Activated T-cell treated with anti-CD3 and anti-CD28 coated beads, Interleukin-2, amount 50 U/mL, for 72 hours (primary cell): ENCODE results near the gene PSMD8. TPM values are rescaled to one million over a fixed set of nuclear protein-coding genes. Genes with fewer than 3 reads are reported as not detected.

Experiments
- ATAC-seq, 2 donors: fragments of 150-1000 bp; cut with Tn5 transposase; replicated peaks in 1 of 2; 2 replicates each; pipeline ENCODE4 v1.10.0; 2021; ENCODE audit warnings: moderate library complexity in 2 of 2, mild to moderate bottlenecking in 1 of 2
- DNase-seq, 2 donors: peaks; one replicate each; pipeline ENCODE4 v3.0.0; 2021 to 2022; ENCODE audit warnings: mixed read lengths in 1 of 2
- H3K27ac Mint-ChIP-seq: one replicate; pipeline ENCODE4 v1.8.0; 2022; ENCODE audit warnings: mild to moderate bottlenecking, moderate library complexity, mixed read lengths
- H3K27me3 Mint-ChIP-seq: one replicate; pipeline ENCODE4 v1.8.0; 2022; ENCODE audit warnings: low read depth, mixed read lengths
- H3K36me3 Mint-ChIP-seq, 2 donors: one replicate each; pipeline ENCODE4 v1.8.0; 2022; ENCODE audit warnings: mixed read lengths in 2 of 2, mild to moderate bottlenecking in 1 of 2; ENCODE audit not compliant: insufficient read depth in 2 of 2
- H3K4me1 Mint-ChIP-seq: one replicate; pipeline ENCODE4 v1.8.0; 2022; ENCODE audit warnings: low read depth, mixed read lengths
- H3K4me3 Mint-ChIP-seq, 2 donors: one replicate each; pipeline ENCODE4 v1.8.0; 2022; ENCODE audit warnings: mild to moderate bottlenecking in 2 of 2, mixed read lengths in 2 of 2, moderate library complexity in 2 of 2
- H3K9me3 Mint-ChIP-seq, 2 donors: one replicate each; pipeline ENCODE4 v1.8.0; 2022; ENCODE audit warnings: mixed read lengths in 2 of 2
- total RNA-seq, 2 donors: library from RNA; stranded (reverse); gene quantifications; one replicate each; pipeline ENCODE4 v1.2.3, GENCODE V29; 2022

PSMD8 gene
- total RNA-seq, 2 donors from 2014 or later: 136 to 168 TPM

- H3K9me3 Mint-ChIP-seq: no peaks in the 10 kb centered on the region
- ATAC-seq: no peak
- H3K36me3 Mint-ChIP-seq: peaks cover 3 to 19% of the 10 kb centered on the region in 2 donors
- peaks cover 17% of the 10 kb centered on the region for H3K4me1 Mint-ChIP-seq
- no peak for DNase-seq
- no peak overlapping the region for H3K27ac Mint-ChIP-seq
- H3K27me3 Mint-ChIP-seq: peaks cover 12% of the 10 kb centered on the region
- no peak overlapping the region for H3K4me3 Mint-ChIP-seq
These were observed 11.5 kb downstream of the PSMD8 start for GRCh38 chr19:38385804-38386257.

GRCh38 chr19:38386300-38386970 lies 12.1 kb downstream of the PSMD8 start:
- H3K9me3 Mint-ChIP-seq: no peaks in the 10 kb centered on the region
- DNase-seq (no peak), ATAC-seq (no peak)
- peak overlapping the region in 1 of 2 donors; percentile 10 for H3K4me3 Mint-ChIP-seq
- H3K27ac Mint-ChIP-seq: no peak overlapping the region
- peaks cover 17% of the 10 kb centered on the region for H3K4me1 Mint-ChIP-seq
- peaks cover 18% of the 10 kb centered on the region for H3K27me3 Mint-ChIP-seq
- peaks cover 3 to 19% of the 10 kb centered on the region in 2 donors for H3K36me3 Mint-ChIP-seq

GRCh38 chr19:38386971-38387549 lies 12.7 kb downstream of the PSMD8 start:
- H3K4me3 Mint-ChIP-seq: peak overlapping the region; percentile 96 to 98
- peaks cover 1 to 16% of the 10 kb centered on the region in 2 donors for H3K36me3 Mint-ChIP-seq
- H3K9me3 Mint-ChIP-seq: no peaks in the 10 kb centered on the region
- ATAC-seq (no peak), DNase-seq (no peak)
- no peak overlapping the region for H3K27ac Mint-ChIP-seq
- peaks cover 17% of the 10 kb centered on the region for H3K4me1 Mint-ChIP-seq
- H3K27me3 Mint-ChIP-seq: peaks cover 21% of the 10 kb centered on the region

- H3K36me3 Mint-ChIP-seq: peaks cover 1 to 12% of the 10 kb centered on the region in 2 donors
- peak; percentile 80 to 82 for ATAC-seq
- peak; percentile 92 to 94 for DNase-seq
- H3K27ac Mint-ChIP-seq: peak within 1 kb of the TSS; percentile 88
- no peaks in the 10 kb centered on the region for H3K9me3 Mint-ChIP-seq
- H3K4me3 Mint-ChIP-seq: peak within 1 kb of the TSS; percentile 96 to 98
- peaks cover 21% of the 10 kb centered on the region for H3K27me3 Mint-ChIP-seq
- peaks cover 21% of the 10 kb centered on the region for H3K4me1 Mint-ChIP-seq
These were observed 13.4 kb downstream of the PSMD8 start, which contains the start of gene GGN for GRCh38 chr19:38387550-38388348. GGN (minus strand) TSS chr19:38388034; CDS start chr19:38387261, 773 bp downstream.

GRCh38 chr19:38388349-38389100 lies 14.2 kb downstream of the PSMD8 start, which contains the start of gene SPRED3:
SPRED3 (plus strand) TSS chr19:38388697; CDS start chr19:38390303, 1,606 bp downstream.
- ATAC-seq: peak in 1 of 2 donors; percentile 3
- peaks cover 21% of the 10 kb centered on the region for H3K27me3 Mint-ChIP-seq
- H3K4me3 Mint-ChIP-seq: peak within 1 kb of the TSS; percentile 96 to 98
- H3K9me3 Mint-ChIP-seq: no peaks in the 10 kb centered on the region
- peak within 1 kb of the TSS; percentile 88 for H3K27ac Mint-ChIP-seq
- H3K4me1 Mint-ChIP-seq: peaks cover 23% of the 10 kb centered on the region
- peaks cover 0 to 6% of the 10 kb centered on the region in 2 donors for H3K36me3 Mint-ChIP-seq
- DNase-seq: no peak

- ATAC-seq: no peak
- Mint-ChIP-seq H3K4me3 (peak overlapping the region; percentile 75 to 76), H3K9me3 (no peaks in the 10 kb centered on the region), H3K36me3 (peaks cover 0 to 4% of the 10 kb centered on the region in 2 donors), H3K27ac (no peak overlapping the region), H3K27me3 (peaks cover 29% of the 10 kb centered on the region), H3K4me1 (peaks cover 31% of the 10 kb centered on the region)
- no peak for DNase-seq
These were observed 14.9 kb downstream of the PSMD8 start for GRCh38 chr19:38389101-38389925.

GRCh38 chr19:38389957-38390924 lies 15.9 kb downstream of the PSMD8 start:
- DNase-seq (no peak), ATAC-seq (no peak)
- Mint-ChIP-seq H3K27me3 (peaks cover 29% of the 10 kb centered on the region), H3K9me3 (no peaks in the 10 kb centered on the region), H3K4me1 (peaks cover 39% of the 10 kb centered on the region), H3K4me3 (peak overlapping the region; percentile 55 to 76), H3K36me3 (no peaks in the 10 kb centered on the region), H3K27ac (peak overlapping the region; percentile 3)

- H3K36me3 Mint-ChIP-seq: no peaks in the 10 kb centered on the region
- no peak for DNase-seq
- H3K27ac Mint-ChIP-seq: no peak overlapping the region
- H3K9me3 Mint-ChIP-seq: no peaks in the 10 kb centered on the region
- H3K4me3 Mint-ChIP-seq: no peak overlapping the region
- H3K27me3 Mint-ChIP-seq: peaks cover 29% of the 10 kb centered on the region
- ATAC-seq: no peak
- H3K4me1 Mint-ChIP-seq: peaks cover 47% of the 10 kb centered on the region
These were observed 17.6 kb downstream of the PSMD8 start for GRCh38 chr19:38391911-38392464.

- DNase-seq (no peak), ATAC-seq (no peak)
- H3K27ac Mint-ChIP-seq: no peak overlapping the region
- H3K4me3 Mint-ChIP-seq: no peak overlapping the region
- no peaks in the 10 kb centered on the region for H3K9me3 Mint-ChIP-seq
- peaks cover 29% of the 10 kb centered on the region for H3K27me3 Mint-ChIP-seq
- peaks cover 41% of the 10 kb centered on the region for H3K4me1 Mint-ChIP-seq
- no peaks in the 10 kb centered on the region for H3K36me3 Mint-ChIP-seq
These were observed 18.4 kb downstream of the PSMD8 start for GRCh38 chr19:38392707-38393308.

- H3K36me3 Mint-ChIP-seq: no peaks in the 10 kb centered on the region
- peaks cover 32% of the 10 kb centered on the region for H3K27me3 Mint-ChIP-seq
- ATAC-seq (peak; percentile 81), DNase-seq (peak; percentile 86 to 90)
- peak overlapping the region; percentile 78 to 90 for H3K4me3 Mint-ChIP-seq
- H3K4me1 Mint-ChIP-seq: peaks cover 36% of the 10 kb centered on the region
- no peak overlapping the region for H3K27ac Mint-ChIP-seq
- no peaks in the 10 kb centered on the region for H3K9me3 Mint-ChIP-seq
These were observed 20.1 kb downstream of the PSMD8 start for GRCh38 chr19:38394488-38394887.
